HG03558 (cell line): ENCODE measurements around the gene CA14.
"Not testable (repeated sequence)": the region's sequence is repeated elsewhere in the genome, so short reads cannot be mapped to it uniquely, and the experiment has no call there.

Experiments
- ATAC-seq: cut with Tn5 transposase; IDR thresholded peaks from one replicate; pipeline ENCODE4 v1.9.1; 2021; ENCODE audit warnings: moderate number of reproducible peaks; ENCODE audit not compliant: unreplicated experiment; ENCODE audit errors: extremely low read depth

CA14 gene

DNA sequence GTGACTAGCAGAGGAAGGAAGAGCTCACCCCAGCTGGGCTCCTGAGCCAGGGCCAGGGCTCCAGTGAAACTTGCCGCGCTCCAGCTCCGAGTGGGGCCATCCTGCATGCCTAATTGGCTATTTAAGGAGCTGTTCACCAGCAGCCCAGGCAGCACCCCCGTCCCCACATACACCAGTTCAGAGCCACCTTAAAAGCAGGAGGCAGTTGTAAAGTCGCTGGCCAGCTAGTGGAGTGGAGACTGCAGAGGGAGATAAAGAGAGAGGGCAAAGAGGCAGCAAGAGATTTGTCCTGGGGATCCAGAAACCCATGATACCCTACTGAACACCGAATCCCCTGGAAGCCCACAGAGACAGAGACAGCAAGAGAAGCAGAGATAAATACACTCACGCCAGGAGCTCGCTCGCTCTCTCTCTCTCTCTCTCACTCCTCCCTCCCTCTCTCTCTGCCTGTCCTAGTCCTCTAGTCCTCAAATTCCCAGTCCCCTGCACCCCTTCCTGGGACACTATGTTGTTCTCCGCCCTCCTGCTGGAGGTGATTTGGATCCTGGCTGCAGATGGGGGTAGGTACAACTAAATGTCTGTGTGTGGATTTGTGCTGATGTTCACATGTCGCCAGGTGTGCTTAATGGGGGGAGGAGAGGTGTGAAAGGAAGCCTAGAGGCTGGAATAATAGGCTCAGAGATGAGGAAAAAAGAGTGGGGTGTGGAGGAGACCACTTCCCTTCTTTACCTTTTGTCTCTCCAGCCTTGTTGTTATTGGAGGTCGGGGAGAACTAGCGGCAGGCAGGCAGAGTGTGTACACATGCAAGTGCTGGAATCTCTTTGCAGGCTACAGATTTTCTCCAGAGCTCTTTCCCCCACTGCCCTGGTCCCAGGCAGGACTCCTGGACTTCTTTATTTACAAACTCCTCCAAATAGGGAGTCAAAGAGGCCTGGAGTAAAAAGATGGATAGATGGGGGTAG is at the start of gene CA14:
CA14 (plus strand) TSS at position 151 of the 962 bp plus-strand sequence; CDS start at position 506, 355 bp downstream.
- no peak for ATAC-seq

DNA sequence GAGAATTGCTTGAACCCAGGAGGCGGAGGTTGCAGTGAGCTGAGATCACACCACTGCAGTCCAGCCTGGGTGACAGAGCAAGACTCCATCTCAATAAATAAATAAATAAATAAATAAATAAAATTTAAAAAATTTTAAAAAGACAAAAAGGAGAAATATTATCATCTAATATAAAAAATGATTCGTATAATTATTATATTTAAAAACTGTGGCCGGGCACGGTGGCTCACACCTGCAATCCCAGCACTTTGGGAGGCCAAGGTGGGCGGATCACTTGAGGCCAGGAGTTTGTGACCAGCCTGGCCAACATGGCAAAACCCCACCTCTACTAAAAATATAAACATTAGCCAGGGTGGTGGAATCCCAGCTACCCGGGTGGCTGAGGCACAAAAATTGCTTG is 49.1 kb upstream of the CA14 start:
- ATAC-seq, result not testable (repeated sequence)

DNA sequence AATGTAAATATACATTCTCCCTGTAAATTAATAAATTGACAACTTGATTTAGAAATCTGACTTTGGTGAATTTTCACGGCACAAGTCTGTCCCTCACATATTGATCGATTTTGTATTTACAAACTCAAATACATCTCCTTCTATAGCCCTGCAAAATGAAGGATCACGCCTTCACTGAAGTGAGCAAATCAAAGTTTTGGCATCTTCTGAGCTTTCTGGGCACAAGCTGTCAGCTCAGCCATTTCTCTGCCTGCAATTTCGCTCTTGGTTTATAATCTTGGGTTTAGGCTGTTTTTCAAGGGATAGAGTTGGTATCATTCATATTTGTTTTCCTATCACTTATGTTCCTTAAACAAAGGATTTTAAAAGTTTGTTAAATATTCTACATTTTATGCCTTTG is 47.5 kb upstream of the CA14 start:
- ATAC-seq, result no peak

DNA sequence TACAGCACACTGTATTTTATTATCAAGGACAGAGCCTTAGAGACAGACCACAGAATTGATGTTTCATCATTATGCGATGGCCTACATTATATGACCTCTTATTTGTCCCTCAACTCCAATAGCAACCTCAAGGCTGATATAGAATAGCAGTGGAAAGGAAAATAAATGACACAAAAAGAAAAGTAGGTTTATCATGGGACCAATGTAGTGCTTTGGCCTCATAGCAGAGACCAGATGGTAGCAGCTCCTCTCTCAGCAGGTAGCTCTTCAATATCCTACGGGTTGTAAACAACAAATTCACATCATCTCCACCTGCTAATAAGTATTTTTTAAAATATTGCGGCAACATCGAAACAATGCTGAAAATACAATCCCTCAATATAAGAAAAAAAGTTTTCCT is 46.9 kb upstream of the CA14 start:
- no peak for ATAC-seq

DNA sequence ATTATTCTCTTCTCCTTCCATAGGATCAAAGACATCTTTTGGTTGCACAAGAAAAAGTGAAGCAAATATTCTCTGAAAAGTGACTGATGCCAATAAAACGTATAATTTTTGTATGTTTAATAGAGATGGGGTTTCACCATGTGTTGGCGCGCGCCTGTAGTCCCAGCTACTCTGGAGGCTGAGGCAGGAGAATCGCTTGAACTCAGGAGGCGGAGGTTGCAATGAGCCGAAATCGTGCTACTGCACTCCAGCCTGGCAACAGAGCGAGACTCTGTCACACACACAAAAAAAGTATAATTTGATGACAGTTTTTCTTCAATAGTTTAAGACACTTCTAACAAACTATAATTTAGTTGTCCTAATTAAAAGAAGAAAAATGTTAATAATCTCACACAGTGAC is 45.5 kb upstream of the CA14 start:
- no peak for ATAC-seq

DNA sequence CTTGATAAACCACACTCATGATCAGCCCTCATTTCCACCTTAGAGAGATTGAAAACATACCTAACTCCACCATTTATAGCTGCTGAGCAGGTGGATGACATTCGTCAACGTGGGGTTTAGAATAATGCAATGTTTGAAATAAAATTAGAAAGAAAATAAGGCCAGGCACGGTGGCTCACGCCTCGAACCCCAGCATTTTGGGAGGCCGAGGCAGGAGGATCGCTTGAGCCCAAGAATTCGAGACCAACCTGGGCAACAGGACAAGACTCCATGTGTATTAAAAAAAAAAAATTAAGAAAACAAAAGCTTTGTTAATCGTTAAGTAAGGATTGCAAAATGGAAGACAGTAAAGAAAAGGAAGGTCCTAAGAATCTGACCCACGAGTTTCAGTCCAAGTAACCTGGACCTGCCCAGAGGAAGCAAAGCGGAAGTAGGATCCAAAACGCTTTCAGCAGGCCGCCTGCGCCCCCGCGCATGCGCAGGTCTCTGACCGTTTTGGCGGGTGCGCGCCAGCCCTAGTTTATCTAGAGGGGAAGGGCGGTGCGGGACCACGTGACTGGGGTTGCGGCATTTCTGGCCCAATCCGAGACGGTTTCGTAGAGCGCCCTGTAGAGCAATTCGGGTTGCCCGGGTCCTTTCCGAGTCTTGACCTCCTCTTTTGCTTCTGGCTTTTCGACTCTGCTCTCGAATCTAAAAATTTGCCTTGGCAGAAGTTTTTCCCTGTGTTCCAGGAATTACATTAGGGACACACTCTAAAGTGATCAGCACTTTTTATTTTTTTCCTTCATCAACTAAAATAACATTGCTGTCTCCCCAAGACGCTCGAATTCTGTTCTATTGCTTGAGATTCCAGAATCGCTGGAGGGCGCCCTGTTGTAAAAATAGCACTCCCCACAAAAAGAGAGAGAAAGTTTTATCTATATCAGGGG is 44.1 kb upstream of the CA14 start:
- peak; percentile 79 for ATAC-seq

DNA sequence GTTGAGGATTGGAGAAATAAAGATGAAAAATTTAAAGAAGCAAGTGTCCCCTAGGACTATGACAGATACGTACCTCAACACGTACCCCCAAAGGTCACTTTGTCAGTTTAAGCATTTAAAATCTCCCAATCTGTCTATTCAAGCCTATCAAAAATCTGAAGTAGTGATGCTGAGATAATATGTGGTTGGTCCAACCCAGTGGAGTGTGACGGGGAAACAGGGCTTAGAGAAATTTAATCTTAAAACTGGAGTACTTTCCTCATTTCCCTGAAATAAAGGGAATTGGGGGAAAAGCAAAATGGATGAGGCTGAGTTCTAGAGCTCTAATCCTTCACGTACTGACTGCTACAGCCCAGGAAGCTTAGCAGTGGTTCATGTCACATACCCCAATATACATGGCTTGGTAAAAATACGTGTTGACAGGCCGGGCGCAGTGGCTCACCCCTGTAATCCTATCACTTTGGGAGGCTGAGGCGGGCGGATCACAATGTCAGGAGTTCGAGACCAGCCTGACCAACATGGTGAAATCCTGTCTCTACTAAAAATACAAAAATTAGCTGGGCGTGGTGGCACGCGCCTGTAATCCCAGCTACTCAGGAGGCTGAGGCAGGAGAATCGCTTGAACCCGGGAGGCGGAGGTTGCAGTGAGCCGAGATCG is 43.3 kb upstream of the CA14 start:
- not testable (repeated sequence) for ATAC-seq

DNA sequence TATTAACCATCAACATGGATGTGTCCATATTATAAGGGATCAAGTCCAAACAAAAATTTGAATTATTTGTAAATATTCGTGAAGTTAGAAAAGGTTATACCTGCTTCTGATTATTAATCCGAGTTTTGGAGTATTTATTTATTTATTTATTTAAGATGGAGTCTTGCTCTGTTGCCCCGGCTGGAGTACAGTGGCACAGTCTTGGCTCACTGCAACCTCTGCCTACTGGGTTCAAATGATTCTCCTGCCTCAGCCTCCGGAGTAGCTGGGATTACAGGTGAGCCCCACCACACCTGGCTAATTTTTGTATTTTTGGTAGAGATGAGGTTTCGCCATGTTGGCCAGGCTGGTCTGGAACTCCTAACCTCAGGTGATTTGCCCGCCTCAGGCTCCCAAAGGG is 41.7 kb upstream of the CA14 start:
- ATAC-seq, result not testable (repeated sequence)

DNA sequence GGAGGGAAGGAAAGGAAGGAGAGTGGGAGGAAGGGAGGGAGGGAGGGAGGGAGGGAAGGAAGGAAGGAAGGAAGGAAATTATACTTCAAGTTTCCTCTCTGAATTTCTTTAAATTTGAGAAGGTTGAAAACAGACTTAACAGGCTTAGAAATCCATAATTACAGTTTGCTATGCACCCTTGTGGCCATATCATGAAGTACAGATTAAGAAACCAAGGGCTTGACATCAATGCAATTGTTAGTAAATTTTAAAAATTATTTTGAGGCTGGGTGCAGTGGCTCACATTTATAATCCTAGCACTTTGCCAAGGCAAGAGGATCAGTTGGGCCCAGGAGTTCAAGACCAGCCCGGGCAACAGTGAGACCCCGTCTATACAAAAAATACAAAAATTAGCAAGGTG is 36.0 kb upstream of the CA14 start:
- ATAC-seq, result no peak

DNA sequence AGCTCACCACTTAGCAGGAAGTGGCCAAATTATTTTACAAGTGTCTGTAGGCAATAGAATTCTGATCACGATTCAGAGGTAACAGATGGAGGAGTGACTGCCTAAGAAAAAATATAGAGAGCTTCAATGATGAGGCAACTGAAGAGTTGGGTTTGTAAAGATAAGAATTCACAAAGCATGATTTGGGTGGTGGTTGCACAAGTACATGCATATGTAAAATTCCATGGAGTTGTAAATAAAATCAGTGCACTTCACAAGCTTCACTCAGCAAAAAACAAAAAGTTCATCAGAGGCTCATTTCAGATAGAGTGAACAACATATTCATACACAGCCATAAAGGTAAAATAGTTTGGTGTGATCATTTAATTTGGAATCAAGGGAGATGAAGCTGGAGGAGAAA is 32.6 kb upstream of the CA14 start:
- ATAC-seq, result no peak

DNA sequence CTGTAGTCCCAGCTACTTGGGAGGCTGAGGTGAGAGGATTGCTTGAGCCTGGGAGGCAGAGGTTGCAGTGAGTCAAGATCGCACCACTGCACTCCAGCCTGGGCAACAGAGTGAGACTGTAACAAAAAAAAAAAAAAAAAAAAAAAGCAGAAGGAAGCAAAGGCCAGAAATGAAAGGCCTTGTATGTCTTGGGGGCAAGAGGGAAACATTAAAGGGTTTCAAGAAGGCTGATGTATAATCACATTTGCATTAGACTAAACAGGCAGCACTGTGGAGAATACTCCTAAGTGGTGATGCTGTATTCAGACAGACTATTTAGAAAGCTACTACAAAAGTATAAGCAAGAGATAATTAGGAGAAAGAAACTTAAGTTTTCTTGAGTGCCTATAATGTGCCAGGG is 32.0 kb upstream of the CA14 start:
- ATAC-seq, result no peak

DNA sequence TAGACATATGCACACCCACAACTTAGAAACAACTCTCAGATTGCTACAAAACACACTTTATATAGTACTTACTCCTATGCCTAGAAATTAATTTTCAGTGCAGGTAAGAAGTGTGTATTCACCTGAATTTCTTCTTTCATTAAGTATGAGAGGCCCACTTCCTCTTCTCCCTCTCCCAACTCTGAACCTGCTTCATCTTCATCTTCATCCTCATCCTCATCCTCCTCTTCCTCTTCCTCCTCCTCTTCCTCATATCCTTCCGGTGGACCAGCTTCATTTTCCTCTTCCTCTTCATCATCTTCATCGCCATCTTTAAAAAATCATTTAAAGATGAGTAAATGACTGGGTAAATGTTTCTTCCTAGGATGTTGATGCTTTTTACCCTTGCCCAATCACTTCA is 31.1 kb upstream of the CA14 start:
- no peak for ATAC-seq

DNA sequence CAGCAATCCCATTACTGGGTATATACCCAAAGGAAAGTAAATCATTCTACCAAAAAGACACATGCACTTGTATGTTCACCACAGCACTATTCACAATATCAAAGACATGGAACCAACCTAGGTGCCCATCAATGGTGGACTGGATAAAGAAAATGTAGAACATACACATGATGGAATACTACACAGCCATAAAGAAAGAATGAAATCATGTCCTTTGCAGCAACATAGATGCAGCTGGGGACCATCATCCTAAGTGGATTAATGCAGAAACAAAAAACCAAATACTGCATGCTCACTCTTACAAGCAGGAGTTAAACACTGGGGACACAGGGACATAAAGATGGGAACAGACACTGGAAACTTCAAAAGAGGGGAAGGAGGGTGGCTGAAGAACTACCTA is 30.3 kb upstream of the CA14 start:
- no peak for ATAC-seq

DNA sequence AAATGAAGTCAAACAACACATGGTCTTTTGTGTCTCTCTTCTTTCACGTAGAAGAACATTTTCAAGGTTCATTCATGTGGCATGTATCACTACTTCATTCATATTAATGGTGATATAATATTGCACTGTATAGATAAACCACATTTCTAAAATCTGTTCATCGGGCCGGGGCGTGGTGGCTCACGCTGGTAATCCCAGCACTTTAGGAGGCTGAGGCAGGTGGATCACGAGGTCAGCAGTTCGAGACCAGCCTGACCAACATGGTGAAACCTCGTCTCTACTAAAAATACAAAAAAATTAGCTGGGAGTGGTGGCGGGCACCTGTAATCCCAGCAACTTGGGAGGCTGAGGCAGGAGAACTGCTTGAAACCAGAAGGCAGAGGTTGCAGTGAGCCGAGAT is 29.3 kb upstream of the CA14 start:
- not testable (repeated sequence) for ATAC-seq

DNA sequence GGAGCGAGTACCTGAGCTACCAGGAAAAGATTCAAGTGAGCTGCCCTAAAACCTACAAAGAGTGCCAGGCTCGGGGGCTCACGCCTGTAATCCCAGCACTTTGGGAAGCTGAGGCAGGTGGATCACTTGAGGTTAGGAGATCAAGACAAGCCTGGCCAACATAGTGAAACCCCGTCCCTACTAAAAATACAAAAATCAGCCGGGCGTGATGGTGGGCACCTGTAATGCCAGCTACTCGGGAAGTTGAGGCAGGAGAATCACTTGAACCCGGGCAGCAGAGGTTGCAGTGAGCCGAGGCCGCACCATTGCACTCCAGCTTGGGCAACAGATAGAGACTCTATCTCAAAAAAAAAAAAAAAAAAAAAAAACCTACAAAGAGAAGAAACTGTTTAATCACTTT is 24.7 kb upstream of the CA14 start:
- not testable (repeated sequence) for ATAC-seq

DNA sequence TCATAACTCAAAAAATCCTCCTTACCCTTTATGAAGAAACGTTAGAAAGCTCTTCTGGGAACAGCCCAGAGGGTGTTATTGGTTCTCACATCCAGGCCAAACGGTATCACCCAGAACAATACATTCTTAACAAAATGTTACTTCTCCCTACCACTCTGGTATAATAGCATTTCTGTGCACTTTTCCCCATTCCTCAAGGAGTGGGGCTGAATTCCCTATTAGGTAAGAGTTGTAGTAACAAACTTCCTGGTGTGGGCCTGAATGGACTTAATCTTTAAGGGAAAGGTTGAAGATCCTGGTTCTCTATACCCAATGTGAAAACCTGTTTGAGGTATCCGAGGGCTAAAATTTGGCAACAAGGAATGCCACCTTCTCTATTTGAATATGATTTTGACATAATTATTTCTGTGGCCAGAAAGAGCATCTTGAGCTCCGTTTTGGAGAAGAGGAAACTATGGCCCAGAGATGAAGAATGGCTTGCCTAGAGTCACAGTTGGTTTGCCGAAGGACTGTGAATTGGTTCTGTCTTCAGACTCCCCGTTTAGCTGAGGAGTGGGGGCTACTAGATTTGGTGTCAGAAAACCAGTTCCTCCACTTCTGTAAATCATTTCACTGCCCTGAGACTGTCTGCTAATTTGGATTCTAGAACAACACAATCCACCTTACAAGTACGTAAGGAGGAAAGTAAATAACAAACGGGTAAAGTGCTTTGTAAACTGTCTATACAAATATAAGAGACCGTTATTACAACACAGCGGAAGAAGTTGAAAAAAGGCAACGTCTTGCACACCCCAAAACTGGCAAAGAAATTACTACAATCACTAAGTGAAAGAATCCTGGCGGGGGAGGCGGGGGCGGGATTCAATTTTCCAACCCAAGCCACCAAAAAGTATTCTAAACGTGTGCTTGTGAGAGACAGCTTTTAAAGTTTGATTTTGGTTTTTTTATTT is 23.9 kb upstream of the CA14 start:
- no peak for ATAC-seq

DNA sequence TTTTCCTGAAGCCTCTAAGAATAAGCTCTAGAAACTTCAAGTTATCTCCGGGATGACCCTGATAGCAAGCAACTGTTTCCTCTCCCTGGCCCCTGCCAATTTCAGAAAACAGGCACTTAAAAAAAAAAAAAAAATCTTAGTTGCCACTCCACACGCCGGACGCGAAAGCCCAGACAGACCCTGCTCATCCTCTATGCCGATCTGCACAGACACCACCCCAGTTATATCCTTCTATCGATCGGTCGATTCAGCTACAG is 23.3 kb upstream of the CA14 start:
- ATAC-seq, result no peak

DNA sequence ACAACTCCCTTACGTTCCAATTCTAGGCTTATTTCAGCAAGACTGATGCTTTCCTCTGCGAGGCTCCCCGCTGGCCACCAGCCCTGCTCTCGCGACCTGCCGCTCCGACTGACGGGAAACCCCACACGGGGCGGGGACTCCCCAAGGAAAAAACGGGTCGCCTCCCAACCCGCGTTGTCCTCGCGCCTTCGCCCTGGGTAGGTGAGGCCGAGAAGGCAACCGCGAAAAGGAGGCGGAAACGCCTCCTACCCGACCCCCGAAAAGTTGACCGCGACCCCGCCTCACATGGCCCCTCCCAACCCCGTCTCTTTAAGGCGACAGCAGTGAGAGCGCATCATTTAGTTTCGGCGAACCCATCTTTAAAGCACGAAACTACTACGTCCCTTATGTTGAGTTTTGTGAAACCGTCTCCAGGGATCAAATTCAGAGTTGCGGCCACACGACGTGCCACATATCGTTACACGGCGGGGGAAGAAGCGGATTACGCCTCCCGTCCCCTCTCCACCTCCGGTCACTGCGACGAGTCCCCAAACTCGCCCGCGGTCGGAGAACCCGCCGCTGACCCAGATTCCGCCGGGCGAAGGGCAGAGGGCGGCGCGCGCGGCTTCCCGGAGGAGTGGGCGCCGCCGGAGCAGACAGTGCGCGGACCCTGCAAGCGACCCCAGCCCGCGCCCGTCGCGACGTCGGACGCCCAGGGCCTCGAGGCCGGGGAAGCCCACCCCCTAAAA is 22.8 kb upstream of the CA14 start:
- peak; percentile 24 for ATAC-seq

DNA sequence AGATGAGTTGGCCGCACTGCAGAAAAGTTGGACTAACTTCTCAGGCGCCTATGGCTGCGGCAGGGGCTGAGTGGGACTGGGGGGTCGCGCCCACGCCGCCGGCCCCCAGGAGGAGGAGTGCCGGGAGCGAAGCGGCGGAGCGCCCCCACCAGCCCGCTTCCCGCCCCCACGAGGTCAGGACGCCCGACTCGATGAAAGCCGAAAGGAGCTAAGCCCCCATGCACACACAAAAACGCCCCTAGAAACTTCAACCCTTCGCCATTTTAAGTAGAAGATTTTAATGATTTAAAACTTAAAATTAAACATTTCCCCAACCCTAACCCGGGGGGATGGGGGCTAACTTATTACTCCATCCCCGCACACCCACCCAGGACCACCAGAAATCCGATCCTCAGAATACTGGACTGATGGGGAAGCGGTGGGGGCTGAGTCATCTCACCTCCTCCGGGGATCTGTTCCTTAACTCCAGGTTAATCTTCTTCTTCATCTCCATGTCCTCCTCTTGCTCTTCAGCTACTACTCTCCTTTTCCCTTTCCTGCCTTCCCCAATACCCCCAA is 22.2 kb upstream of the CA14 start:
- no peak for ATAC-seq
